ENCODE measurements around the gene ZBTB20. TPM values are rescaled to one million over a fixed set of nuclear protein-coding genes. Genes with fewer than 3 reads are reported as not detected.

ZBTB20 gene
- total and polyA plus RNA-seq, 2 of the 4 experiments (the other 2 are of a cell fraction): 0.75 to 14.7 TPM

DNA sequence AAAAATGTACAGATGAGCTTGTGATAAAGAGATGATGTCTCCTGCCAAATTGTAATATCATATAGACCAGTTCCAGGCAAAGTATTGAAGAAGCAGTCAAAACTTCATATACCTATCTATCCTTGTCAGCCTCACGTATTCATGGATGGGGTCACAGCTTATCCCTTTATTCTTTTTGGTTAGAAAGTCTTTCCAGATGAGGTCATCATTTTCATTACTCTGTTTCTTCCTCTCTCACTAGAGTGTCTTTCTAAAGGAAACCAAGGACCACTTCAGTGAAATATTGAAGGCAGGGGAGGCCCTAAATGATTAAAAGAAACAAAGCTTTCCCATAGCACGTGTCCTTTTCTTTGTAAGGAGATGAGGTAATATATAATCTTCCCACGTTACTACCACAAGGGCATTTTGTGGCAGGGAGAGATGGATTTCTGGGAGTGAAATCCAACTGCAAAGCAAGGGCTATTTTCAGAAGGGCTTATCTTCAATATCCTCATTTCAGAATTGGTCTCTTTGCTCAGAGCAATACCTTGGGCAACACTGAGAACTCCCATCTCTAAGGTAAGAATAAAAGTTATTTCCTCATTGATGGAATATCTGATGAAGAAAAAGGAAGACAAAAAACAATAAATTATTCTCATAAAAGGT is 593.0 kb downstream of the ZBTB20 start:
- no CpG with 5 or more reads among the region's 3 CpGs for WGBS, 2 experiments (ENCODE audit: extremely low coverage in 2 of 2, insufficient read length in 1 of 2)
- Histone ChIP-seq H4K8ac (ENCODE audit: low read depth in 2 of 2, low read length in 2 of 2) (no peak overlapping the region), H2BK20ac (ENCODE audit: low read depth, low read length) (no peak overlapping the region), H3K23ac (ENCODE audit: low read depth, low read length) (no peak overlapping the region), H3K14ac (replicated peaks; ENCODE audit: low read depth, low read length) (no peak overlapping the region; the same call in 1 of the 2 replicates), H3K4me2 (ENCODE audit: low read depth, low read length) (no peak overlapping the region), H3K4ac (ENCODE audit: low read depth, low read length) (no peak overlapping the region), H2BK15ac (ENCODE audit: low read depth, low read length) (no peak overlapping the region), H3K4me1 (ENCODE audit: control insufficient read depth, insufficient read depth, low read length) (peaks cover 10% of the 10 kb centered on the region), H2AFZ (replicated peaks; ENCODE audit: low read length, poor library complexity) (no peak overlapping the region), H4K91ac (ENCODE audit: insufficient read depth, low read depth, low read length) (no peak overlapping the region), H2BK5ac (ENCODE audit: low read depth, low read length, poor library complexity, severe bottlenecking) (no peak overlapping the region), H3K27ac (ENCODE audit: insufficient read depth, low read length) (no peak overlapping the region), H3K9me1 (ENCODE audit: insufficient read depth, low read length) (peaks cover 4% of the 10 kb centered on the region; the same call in 1 of the 2 replicates), H3K9me3 (ENCODE audit: control insufficient read depth, insufficient read depth, low read length) (no peaks in the 10 kb centered on the region), H3K9ac (ENCODE audit: low read depth, low read length) (no peak overlapping the region), H3K36me3 (ENCODE audit: control insufficient read depth, insufficient read depth, low read length) (no peaks in the 10 kb centered on the region), H3K79me1 (ENCODE audit: low read depth in 1 of 2, low read length in 2 of 2) (peaks cover 7 to 32% of the 10 kb centered on the region in 2 experiments; a peak in 2 of 4 replicates), H3K18ac (ENCODE audit: low read depth, low read length) (no peak overlapping the region), H4K20me1 (ENCODE audit: insufficient read depth, low read length) (0 out of 2 replicates have a peak, but pooled peaks cover 5% of the 10 kb centered on the region), H3K4me3 (ENCODE audit: insufficient read depth, low read depth, low read length) (no peak overlapping the region), H3K56ac (ENCODE audit: extremely low read depth, insufficient read depth, low read length) (no peak overlapping the region), H2AK5ac (ENCODE audit: low read depth, low read length) (no peak overlapping the region), H4K5ac (ENCODE audit: low read depth, low read length) (no peak overlapping the region; the same call in 1 of the 2 replicates), H2AK9ac (replicated peaks; ENCODE audit: low read depth, low read length, poor library complexity) (no peak overlapping the region), H3K27me3 (ENCODE audit: control insufficient read depth, insufficient read depth, low read length) (no peaks in the 10 kb centered on the region), H2BK120ac (ENCODE audit: low read depth, low read length) (no peak overlapping the region)
- BruUV-seq (replicated peaks): no TSS peak
- dilution Hi-C loops (cut with HindIII; ENCODE audit: low sequenced_read_pairs, unreplicated experiment) (no loop called here), intact Hi-C loops (cut with micrococcal nuclease) (no loop called here), in situ Hi-C loops (cut with MboI; ENCODE audit: low sequenced_read_pairs) (no loop called here)
- no peak for DNase-seq
- no peak for TF ChIP-seq BHLHE40 (IDR thresholded peaks at IDR 0.05; ENCODE audit: low read depth, low read length)
- TF ChIP-seq FOS (IDR thresholded peaks at IDR 0.05; ENCODE audit: low read depth, low read length): no peak
- TF ChIP-seq MXI1 (IDR thresholded peaks at IDR 0.05; ENCODE audit: borderline replicate concordance, low read depth, low read length): no peak
- TF ChIP-seq CHD1 (IDR thresholded peaks at IDR 0.05; ENCODE audit: low read depth, low read length): no peak
- TF ChIP-seq MAZ (IDR thresholded peaks at IDR 0.05; ENCODE audit: borderline replicate concordance, low read depth, low read length): no peak
- TF ChIP-seq, protein P1, sequence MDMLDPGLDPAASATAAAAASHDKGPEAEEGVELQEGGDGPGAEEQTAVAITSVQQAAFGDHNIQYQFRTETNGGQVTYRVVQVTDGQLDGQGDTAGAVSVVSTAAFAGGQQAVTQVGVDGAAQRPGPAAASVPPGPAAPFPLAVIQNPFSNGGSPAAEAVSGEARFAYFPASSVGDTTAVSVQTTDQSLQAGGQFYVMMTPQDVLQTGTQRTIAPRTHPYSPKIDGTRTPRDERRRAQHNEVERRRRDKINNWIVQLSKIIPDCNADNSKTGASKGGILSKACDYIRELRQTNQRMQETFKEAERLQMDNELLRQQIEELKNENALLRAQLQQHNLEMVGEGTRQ (IDR thresholded peaks at IDR 0.05; ENCODE audit: low read depth, low read length): no peak
- no peak for TF ChIP-seq SMC3 (IDR thresholded peaks at IDR 0.05; ENCODE audit: low read depth, low read length)
- TF ChIP-seq, protein P2, sequence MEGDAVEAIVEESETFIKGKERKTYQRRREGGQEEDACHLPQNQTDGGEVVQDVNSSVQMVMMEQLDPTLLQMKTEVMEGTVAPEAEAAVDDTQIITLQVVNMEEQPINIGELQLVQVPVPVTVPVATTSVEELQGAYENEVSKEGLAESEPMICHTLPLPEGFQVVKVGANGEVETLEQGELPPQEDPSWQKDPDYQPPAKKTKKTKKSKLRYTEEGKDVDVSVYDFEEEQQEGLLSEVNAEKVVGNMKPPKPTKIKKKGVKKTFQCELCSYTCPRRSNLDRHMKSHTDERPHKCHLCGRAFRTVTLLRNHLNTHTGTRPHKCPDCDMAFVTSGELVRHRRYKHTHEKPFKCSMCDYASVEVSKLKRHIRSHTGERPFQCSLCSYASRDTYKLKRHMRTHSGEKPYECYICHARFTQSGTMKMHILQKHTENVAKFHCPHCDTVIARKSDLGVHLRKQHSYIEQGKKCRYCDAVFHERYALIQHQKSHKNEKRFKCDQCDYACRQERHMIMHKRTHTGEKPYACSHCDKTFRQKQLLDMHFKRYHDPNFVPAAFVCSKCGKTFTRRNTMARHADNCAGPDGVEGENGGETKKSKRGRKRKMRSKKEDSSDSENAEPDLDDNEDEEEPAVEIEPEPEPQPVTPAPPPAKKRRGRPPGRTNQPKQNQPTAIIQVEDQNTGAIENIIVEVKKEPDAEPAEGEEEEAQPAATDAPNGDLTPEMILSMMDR (conservative IDR thresholded peaks at IDR 0.05; ENCODE audit: low read depth, low read length): no peak
- TF ChIP-seq, protein P3, sequence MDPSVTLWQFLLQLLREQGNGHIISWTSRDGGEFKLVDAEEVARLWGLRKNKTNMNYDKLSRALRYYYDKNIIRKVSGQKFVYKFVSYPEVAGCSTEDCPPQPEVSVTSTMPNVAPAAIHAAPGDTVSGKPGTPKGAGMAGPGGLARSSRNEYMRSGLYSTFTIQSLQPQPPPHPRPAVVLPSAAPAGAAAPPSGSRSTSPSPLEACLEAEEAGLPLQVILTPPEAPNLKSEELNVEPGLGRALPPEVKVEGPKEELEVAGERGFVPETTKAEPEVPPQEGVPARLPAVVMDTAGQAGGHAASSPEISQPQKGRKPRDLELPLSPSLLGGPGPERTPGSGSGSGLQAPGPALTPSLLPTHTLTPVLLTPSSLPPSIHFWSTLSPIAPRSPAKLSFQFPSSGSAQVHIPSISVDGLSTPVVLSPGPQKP (IDR thresholded peaks at IDR 0.05; ENCODE audit: borderline replicate concordance, low read depth, low read length): no peak
- TF ChIP-seq CEBPB (IDR thresholded peaks at IDR 0.05; ENCODE audit: low read depth, low read length): no peak
- TF ChIP-seq MAFK (IDR thresholded peaks at IDR 0.05; ENCODE audit: low read depth, low read length): no peak
- no peak for TF ChIP-seq RCOR1 (IDR thresholded peaks at IDR 0.05; ENCODE audit: insufficient replicate concordance, low read length)
- TF ChIP-seq NFE2L2 (IDR thresholded peaks at IDR 0.05; ENCODE audit: low read depth, low read length): no peak
- TF ChIP-seq RAD21 (IDR thresholded peaks at IDR 0.05; ENCODE audit: low read length): no peak
- TF ChIP-seq RFX5 (IDR thresholded peaks at IDR 0.05; ENCODE audit: low read depth, low read length): no peak
- TF ChIP-seq POLR2A (IDR thresholded peaks at IDR 0.05; ENCODE audit: low read depth, low read length): no peak
- no peak for ATAC-seq (ENCODE audit: low read depth)
- ChIA-PET CTCF (no interaction called here), POLR2A (ENCODE audit: unreplicated experiment) (no interaction called here)

Measured in IMR-90 (cell line).